Measurements from ENCODE around the gene FYN. TPM values are rescaled to one million over a fixed set of nuclear protein-coding genes. Genes with fewer than 3 reads are reported as not detected.
A peak's percentile ranks its signal among the peaks of the same experiment; 100 is the strongest.

Gene FYN
- total RNA-seq, 1 donor = 106 TPM

DNA sequence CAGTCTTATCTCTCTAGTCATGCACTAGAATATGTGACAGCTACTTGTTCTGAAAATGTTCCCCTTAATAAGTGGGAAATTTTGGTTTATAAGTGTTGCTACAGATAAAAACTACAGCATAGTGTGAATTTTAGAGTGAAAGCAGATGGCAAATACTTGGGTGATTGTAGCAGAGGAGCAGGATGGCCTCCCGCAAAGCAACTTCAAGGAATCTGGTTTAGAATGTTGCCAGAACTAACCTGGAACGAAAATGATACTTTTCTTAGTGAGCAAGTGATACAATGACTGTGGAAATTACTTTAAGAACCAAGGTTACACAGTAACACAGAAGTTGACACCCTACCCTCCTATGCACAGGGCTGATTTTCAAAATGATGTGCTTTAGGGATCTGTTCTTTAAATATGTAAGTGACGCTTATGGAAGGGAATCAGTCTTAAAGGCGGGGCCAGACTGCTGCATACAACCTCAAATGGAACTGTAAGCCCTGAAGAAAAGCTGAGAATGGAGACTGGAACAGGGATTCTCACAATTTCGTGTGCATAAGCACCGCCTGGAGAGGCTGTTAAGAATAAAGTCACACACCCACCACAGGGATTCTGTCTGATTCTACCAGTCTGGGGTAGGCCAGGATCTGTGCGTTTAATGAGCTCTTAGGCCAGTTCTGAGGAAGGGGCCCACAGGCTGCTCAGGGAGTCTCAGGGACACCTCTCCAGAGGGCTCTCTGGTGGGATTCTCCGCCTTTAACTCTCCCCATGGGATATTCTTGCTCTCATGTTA is 97.9 kb downstream of the FYN start:
- TF ChIP-seq, protein P1, sequence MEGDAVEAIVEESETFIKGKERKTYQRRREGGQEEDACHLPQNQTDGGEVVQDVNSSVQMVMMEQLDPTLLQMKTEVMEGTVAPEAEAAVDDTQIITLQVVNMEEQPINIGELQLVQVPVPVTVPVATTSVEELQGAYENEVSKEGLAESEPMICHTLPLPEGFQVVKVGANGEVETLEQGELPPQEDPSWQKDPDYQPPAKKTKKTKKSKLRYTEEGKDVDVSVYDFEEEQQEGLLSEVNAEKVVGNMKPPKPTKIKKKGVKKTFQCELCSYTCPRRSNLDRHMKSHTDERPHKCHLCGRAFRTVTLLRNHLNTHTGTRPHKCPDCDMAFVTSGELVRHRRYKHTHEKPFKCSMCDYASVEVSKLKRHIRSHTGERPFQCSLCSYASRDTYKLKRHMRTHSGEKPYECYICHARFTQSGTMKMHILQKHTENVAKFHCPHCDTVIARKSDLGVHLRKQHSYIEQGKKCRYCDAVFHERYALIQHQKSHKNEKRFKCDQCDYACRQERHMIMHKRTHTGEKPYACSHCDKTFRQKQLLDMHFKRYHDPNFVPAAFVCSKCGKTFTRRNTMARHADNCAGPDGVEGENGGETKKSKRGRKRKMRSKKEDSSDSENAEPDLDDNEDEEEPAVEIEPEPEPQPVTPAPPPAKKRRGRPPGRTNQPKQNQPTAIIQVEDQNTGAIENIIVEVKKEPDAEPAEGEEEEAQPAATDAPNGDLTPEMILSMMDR (IDR thresholded peaks at IDR 0.05; ENCODE audit: extremely low read depth, low read depth, low read length) = no peak
- Histone ChIP-seq H2AFZ (ENCODE audit: low read length) (no peak overlapping the region), H3K4me3 (ENCODE audit: insufficient read depth, low read length) (no peak overlapping the region), H3K36me3 (ENCODE audit: insufficient read depth, low read length) (peaks cover 3% of the 10 kb centered on the region), H3K27me3 (ENCODE audit: insufficient read depth, low read length) (no peaks in the 10 kb centered on the region), H3K9me3 (ENCODE audit: low read depth, low read length) (no peaks in the 10 kb centered on the region), H4K20me1 (ENCODE audit: insufficient read depth, low read length) (no peaks in the 10 kb centered on the region), H3K4me1 (ENCODE audit: insufficient read depth, low read length) (peaks cover 24% of the 10 kb centered on the region), H3K27ac (ENCODE audit: low read depth, low read length) (peak overlapping the region; percentile 4), H3K79me2 (ENCODE audit: insufficient read depth, low read length) (peaks cover 47% of the 10 kb centered on the region), H3K4me2 (ENCODE audit: insufficient read depth, low read length) (no peak overlapping the region)
- no peak for DNase-seq (ENCODE audit: insufficient read length, low spot score, missing footprints)

DNA sequence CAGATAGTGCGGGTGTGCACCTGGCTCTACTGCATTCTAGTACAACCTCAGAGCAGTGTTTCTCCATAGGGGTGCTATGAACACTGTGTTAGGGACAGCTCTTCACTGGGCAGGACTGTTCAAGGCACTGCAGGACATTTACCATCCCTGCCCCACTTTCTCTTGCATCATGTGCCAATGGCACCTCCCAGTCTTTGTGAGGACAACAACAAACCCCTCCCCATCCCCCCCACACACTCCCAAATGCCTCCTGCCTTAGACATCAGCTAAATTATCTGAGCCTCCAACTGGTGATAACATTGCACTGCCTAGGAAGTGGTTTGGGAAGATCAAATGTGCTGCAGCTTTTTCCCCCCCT is 98.9 kb downstream of the FYN start:
- no peaks in the 10 kb centered on the region for H3K27me3 ChIP-seq (ENCODE audit: insufficient read depth, low read length)
- peaks cover 3% of the 10 kb centered on the region for H3K36me3 ChIP-seq (ENCODE audit: insufficient read depth, low read length)
- H3K4me2 ChIP-seq (ENCODE audit: insufficient read depth, low read length) = no peak overlapping the region
- no peak for DNase-seq (ENCODE audit: insufficient read length, low spot score, missing footprints)
- no peaks in the 10 kb centered on the region for H4K20me1 ChIP-seq (ENCODE audit: insufficient read depth, low read length)
- H3K79me2 ChIP-seq (ENCODE audit: insufficient read depth, low read length) = peaks cover 47% of the 10 kb centered on the region
- TF ChIP-seq, protein P1 (IDR thresholded peaks at IDR 0.05; ENCODE audit: extremely low read depth, low read depth, low read length) = no peak
- H3K9me3 ChIP-seq (ENCODE audit: low read depth, low read length) = no peaks in the 10 kb centered on the region
- H2AFZ ChIP-seq (ENCODE audit: low read length) = no peak overlapping the region
- no peak overlapping the region for H3K27ac ChIP-seq (ENCODE audit: low read depth, low read length)
- no peak overlapping the region for H3K4me3 ChIP-seq (ENCODE audit: insufficient read depth, low read length)
- H3K4me1 ChIP-seq (ENCODE audit: insufficient read depth, low read length) = peaks cover 30% of the 10 kb centered on the region

DNA sequence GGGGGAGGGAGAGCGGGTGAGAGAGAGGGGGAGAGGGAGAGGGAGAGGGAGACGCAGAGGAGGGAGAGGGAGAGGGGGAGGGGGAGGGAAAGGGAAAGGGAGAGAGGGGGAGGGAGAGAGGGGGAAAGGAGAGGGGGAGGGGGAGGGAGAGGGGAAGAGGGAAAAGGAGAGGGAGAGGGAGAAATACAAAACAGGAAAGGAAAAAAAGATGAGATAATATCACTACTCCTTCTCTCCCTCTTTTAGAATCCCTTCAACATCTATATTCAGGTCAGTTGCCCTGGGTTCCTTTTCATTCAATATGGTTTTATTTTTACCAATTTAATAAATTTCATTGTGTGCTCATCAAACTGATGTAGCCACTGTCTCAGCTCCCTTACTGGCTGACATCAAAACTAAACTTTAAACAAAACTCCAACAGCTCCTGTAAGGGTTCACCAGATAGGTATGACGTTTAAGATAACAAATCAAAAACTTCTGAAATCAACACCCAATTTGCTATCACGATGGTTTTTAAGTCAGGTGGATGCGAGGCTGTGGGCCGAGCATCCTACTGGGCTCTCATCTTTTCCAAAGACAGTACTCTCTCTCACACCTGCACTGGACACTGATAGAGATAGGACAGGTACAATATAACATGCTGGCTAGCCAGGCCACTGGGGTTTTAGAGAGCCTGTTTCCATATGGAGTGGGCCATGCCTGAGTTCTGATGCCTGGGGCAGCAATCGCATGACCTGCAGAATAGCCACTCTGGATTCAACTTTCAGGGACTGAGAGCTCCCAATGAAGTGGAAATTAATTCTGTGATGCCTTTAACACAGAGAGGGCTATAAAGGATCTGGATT is 99.5 kb downstream of the FYN start:
- Histone ChIP-seq H3K27me3 (ENCODE audit: insufficient read depth, low read length) (no peaks in the 10 kb centered on the region), H3K27ac (ENCODE audit: low read depth, low read length) (no peak overlapping the region), H3K79me2 (ENCODE audit: insufficient read depth, low read length) (peaks cover 51% of the 10 kb centered on the region), H3K4me1 (ENCODE audit: insufficient read depth, low read length) (peaks cover 30% of the 10 kb centered on the region), H3K36me3 (ENCODE audit: insufficient read depth, low read length) (peaks cover 3% of the 10 kb centered on the region), H3K4me3 (ENCODE audit: insufficient read depth, low read length) (no peak overlapping the region), H4K20me1 (ENCODE audit: insufficient read depth, low read length) (no peaks in the 10 kb centered on the region), H2AFZ (ENCODE audit: low read length) (no peak overlapping the region), H3K4me2 (ENCODE audit: insufficient read depth, low read length) (no peak overlapping the region), H3K9me3 (ENCODE audit: low read depth, low read length) (no peaks in the 10 kb centered on the region)
- TF ChIP-seq, protein P1 (IDR thresholded peaks at IDR 0.05; ENCODE audit: extremely low read depth, low read depth, low read length) = no peak
- DNase-seq (ENCODE audit: insufficient read length, low spot score, missing footprints) = no peak

DNA sequence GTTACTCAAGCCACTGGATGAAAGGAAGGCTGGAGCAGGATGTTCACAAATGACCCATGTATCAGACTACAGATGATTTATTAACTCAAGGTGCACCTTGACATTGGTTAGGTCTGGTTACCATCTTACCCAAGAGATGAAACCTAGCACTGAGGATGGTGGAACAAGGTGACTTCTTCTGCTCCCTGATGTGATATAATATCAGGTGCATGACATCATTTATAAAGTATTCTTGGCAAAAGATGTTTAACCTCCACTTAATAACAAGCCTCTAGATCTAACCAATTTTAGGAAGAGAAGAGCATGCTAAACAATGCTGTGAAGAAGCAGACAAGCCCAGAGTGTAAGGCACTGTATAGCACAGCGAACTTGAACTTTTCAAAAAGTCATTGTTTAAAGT is 100.9 kb downstream of the FYN start:
- Histone ChIP-seq H3K79me2 (ENCODE audit: insufficient read depth, low read length) (peaks cover 58% of the 10 kb centered on the region), H3K4me3 (ENCODE audit: insufficient read depth, low read length) (no peak overlapping the region)
- no peak for DNase-seq (ENCODE audit: insufficient read length, low spot score, missing footprints)

More for the DNA sequence above, 100.9 kb downstream of the FYN start:
- TF ChIP-seq, protein P1 (IDR thresholded peaks at IDR 0.05; ENCODE audit: extremely low read depth, low read depth, low read length) = no peak
- Histone ChIP-seq H3K36me3 (ENCODE audit: insufficient read depth, low read length) (peaks cover 3% of the 10 kb centered on the region), H3K4me2 (ENCODE audit: insufficient read depth, low read length) (no peak overlapping the region), H3K9me3 (ENCODE audit: low read depth, low read length) (no peaks in the 10 kb centered on the region), H4K20me1 (ENCODE audit: insufficient read depth, low read length) (no peaks in the 10 kb centered on the region), H2AFZ (ENCODE audit: low read length) (no peak overlapping the region), H3K27me3 (ENCODE audit: insufficient read depth, low read length) (no peaks in the 10 kb centered on the region), H3K27ac (ENCODE audit: low read depth, low read length) (no peak overlapping the region), H3K4me1 (ENCODE audit: insufficient read depth, low read length) (peaks cover 20% of the 10 kb centered on the region)
